ENCODE data around the gene LANCL3.
"Not testable (repeated sequence)": the region's sequence is repeated elsewhere in the genome, so short reads cannot be mapped to it uniquely, and the experiment has no call there.

DNA sequence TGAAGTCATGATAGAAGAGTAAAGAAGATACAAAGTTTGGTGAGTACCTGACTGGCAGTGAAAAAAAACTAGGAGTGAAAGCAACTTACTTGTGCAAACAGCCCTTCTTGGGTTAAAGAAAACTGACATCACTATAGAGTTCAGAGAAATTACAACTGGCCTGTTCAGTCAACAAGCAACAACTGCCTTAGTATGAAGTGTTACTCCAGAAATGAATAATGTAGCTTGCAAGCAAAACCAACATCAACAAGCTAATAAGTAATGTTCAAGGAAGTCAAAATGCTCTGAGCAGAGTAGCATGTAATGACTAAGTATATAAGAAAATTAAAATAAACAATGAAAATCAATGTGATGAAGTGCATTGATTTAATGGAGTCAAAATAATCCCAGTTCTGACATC lies 21.8 kb upstream of the LANCL3 start:
- TF ChIP-seq, protein P1, sequence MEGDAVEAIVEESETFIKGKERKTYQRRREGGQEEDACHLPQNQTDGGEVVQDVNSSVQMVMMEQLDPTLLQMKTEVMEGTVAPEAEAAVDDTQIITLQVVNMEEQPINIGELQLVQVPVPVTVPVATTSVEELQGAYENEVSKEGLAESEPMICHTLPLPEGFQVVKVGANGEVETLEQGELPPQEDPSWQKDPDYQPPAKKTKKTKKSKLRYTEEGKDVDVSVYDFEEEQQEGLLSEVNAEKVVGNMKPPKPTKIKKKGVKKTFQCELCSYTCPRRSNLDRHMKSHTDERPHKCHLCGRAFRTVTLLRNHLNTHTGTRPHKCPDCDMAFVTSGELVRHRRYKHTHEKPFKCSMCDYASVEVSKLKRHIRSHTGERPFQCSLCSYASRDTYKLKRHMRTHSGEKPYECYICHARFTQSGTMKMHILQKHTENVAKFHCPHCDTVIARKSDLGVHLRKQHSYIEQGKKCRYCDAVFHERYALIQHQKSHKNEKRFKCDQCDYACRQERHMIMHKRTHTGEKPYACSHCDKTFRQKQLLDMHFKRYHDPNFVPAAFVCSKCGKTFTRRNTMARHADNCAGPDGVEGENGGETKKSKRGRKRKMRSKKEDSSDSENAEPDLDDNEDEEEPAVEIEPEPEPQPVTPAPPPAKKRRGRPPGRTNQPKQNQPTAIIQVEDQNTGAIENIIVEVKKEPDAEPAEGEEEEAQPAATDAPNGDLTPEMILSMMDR (IDR thresholded peaks at IDR 0.05), result not testable (repeated sequence)
- not testable (repeated sequence) for TF ChIP-seq EZH2 (IDR thresholded peaks at IDR 0.05; ENCODE audit: borderline replicate concordance, insufficient read depth, low read depth, low read length, poor library complexity, severe bottlenecking)

All from B cell (primary cell).